Pancreas (tissue), 10 donors: ENCODE results near the gene ANKRD33B. TPM values are rescaled to one million over a fixed set of nuclear protein-coding genes. Genes with fewer than 3 reads are reported as not detected.

Experiments used
- ATAC-seq, 4 donors: fragments of 200-7000 bp; cut with Tn5 transposase; one replicate each; pipeline versions ENCODE4 v1.8.0 to v1.9.1; 2020; ENCODE audit warnings: mild to moderate bottlenecking in 4 of 4, moderate library complexity in 4 of 4
- DNase-seq, 6 donors: peaks; one replicate each; pipeline ENCODE4 v3.0.0-alpha.2; 2020
- FAIRE-seq: peaks from 2 replicates; lab custom pipeline; 2012; peaks lifted over from hg19 to GRCh38; lab: Jason Lieb, UNC
- H3K27ac ChIP-seq, 4 donors: fragments of 200-600 bp; sonication (generic); 1 replicate in 3 of 4; 2 replicates in 1 of 4; pipeline versions ENCODE4 v1.5.0 to v1.8.0; 2020
- H3K27me3 ChIP-seq, 4 donors: fragments of 200-600 bp; one replicate each; pipeline ENCODE4 v1.8.0; 2021
- H3K36me3 ChIP-seq, 3 donors: fragments of 200-600 bp; sonication (generic) in 1 of 3; one replicate each; pipeline versions ENCODE4 v1.5.0 to v1.8.0; 2020 to 2021
- H3K4me1 ChIP-seq, 3 donors: fragments of 200-600 bp; one replicate each; pipeline ENCODE4 v1.8.0; 2021
- H3K4me3 ChIP-seq, 4 donors: fragments of 200-600 bp; sonication (generic) in 2 of 4; one replicate each; pipeline versions ENCODE4 v1.5.0 to v1.8.0; 2020 to 2021
- H3K9me3 ChIP-seq, 4 donors: fragments of 200-600 bp; one replicate each; pipeline ENCODE4 v1.8.0; 2021
- CTCF ChIP-seq, 4 donors: fragments of 200-600 bp; sonication (generic) in 3 of 4; IDR thresholded peaks; one replicate each; pipeline versions ENCODE4 v1.5.0 to v1.8.0; 2021; ENCODE audit warnings: antibody characterized with exemption in 4 of 4
- WGBS, 2 donors: extraction: QIAGEN DNeasy Blood & Tissue Kit; methylation state at CpG; one replicate each; pipeline ENCODE4 v1.1.7; 2013; 5-methylcytosine and 5-hydroxymethylcytosine counted together
- intact Hi-C, 3 donors: fragments of 100-400 bp; cut with DNase I; formaldehyde crosslinking; loops; one replicate each; pipeline versions ENCODE4 v1.11.1 to v1.14.2; 2022
- polyA plus RNA-seq, 2 donors: library from polyadenylated mRNA; stranded (reverse); fragments of 200-250 nt; gene quantifications; one replicate each; pipeline ENCODE4 v1.2.3, GENCODE V29; 2013
- total RNA-seq, 6 donors: library from RNA; stranded (reverse); fragmentation: NEBNext Ultra II Directional in 4 of 6; extraction: Animal tissue kit (Norgen Biotek cat#: 25700) in 4 of 6; gene quantifications; one replicate each; pipeline versions ENCODE4 v1.2.1 to v1.2.4, GENCODE V29; 2021 to 2023
- donor health status: healthy with polysubstance abuse.
- donor health status: DM: no; HTN: no; CAD: no; lungs with moderate emphysema.
- donor health status: DM: no; HTN: no; CAD: no.
- donor health status: control.
- donor health status: control.
- donor health status: Bipolar disorder and iron deficiency.
- donor health status: DM: yes; HTN: yes; CAD: no.
- donor health status: DM: no; HTN: no; CAD: no.
- donor health status: DM: no; HTN: no; CAD: no.
- donor health status: DM: yes; HTN: yes; CAD: no.

Gene ANKRD33B
- total and polyA plus RNA-seq, 8 donors, result 0.57 to 2.7 (median 1.1) TPM

GRCh38 chr5:10674096-10674495 lies 110.2 kb downstream of the ANKRD33B start:
- intact Hi-C loops, result no loop called here
- FAIRE-seq, result no peak
- Histone ChIP-seq H3K27ac (no peak overlapping the region), H3K9me3 (no peaks in the 10 kb centered on the region), H3K27me3 (no peaks in the 10 kb centered on the region), H3K36me3 (peaks cover 0 to 18% (median 3%) of the 10 kb centered on the region in 3 donors), H3K4me1 (peaks cover 0 to 3% (median 0%) of the 10 kb centered on the region in 3 donors), H3K4me3 (no peak overlapping the region)
- no peak for ATAC-seq
- DNase-seq, result no peak
- TF ChIP-seq CTCF (IDR thresholded peaks at IDR 0.05), result no peak
- 80 to 82% methylated on average over 11 of the region's 11 CpGs for WGBS, 2 donors

- H3K27me3 ChIP-seq, result no peaks in the 10 kb centered on the region
- no peak for TF ChIP-seq CTCF (IDR thresholded peaks at IDR 0.05)
- intact Hi-C loops, result no loop called here
- DNase-seq, result no peak
- H3K4me3 ChIP-seq, result no peak overlapping the region
- peak in 1 of 4 donors; percentile 23 for ATAC-seq
- 51 to 60% methylated on average over 6 of the region's 6 CpGs for WGBS, 2 donors
- no peak for FAIRE-seq
- H3K4me1 ChIP-seq, result peaks cover 0 to 3% (median 0%) of the 10 kb centered on the region in 3 donors
- H3K27ac ChIP-seq, result no peak overlapping the region
- H3K9me3 ChIP-seq, result no peaks in the 10 kb centered on the region
- H3K36me3 ChIP-seq, result peaks cover 0 to 23% (median 3%) of the 10 kb centered on the region in 3 donors
These were observed 110.7 kb downstream of the ANKRD33B start for GRCh38 chr5:10674582-10674981.

- H3K4me1 ChIP-seq, result peaks cover 0 to 3% (median 0%) of the 10 kb centered on the region in 3 donors
- H3K27ac ChIP-seq, result no peak overlapping the region
- no peak for TF ChIP-seq CTCF (IDR thresholded peaks at IDR 0.05)
- no peak overlapping the region for H3K4me3 ChIP-seq
- H3K9me3 ChIP-seq, result no peaks in the 10 kb centered on the region
- intact Hi-C loops, result no loop called here
- FAIRE-seq (no peak), DNase-seq (no peak), ATAC-seq (peak in 1 of 4 donors; percentile 17)
- no peaks in the 10 kb centered on the region for H3K27me3 ChIP-seq
- peaks cover 0 to 30% (median 10%) of the 10 kb centered on the region in 3 donors for H3K36me3 ChIP-seq
- WGBS, 2 donors, result 71 to 79% methylated on average over 14 of the region's 14 CpGs
These were observed 111.4 kb downstream of the ANKRD33B start for GRCh38 chr5:10675177-10675700.

GRCh38 chr5:10676224-10676623 lies 112.4 kb downstream of the ANKRD33B start:
- DNase-seq, result no peak
- intact Hi-C loops, result no loop called here
- no peak for FAIRE-seq
- no peak overlapping the region for H3K27ac ChIP-seq
- peak in 1 of 4 donors; percentile 14 for ATAC-seq
- H3K36me3 ChIP-seq, result peaks cover 0 to 39% (median 18%) of the 10 kb centered on the region in 3 donors
- TF ChIP-seq CTCF (IDR thresholded peaks at IDR 0.05), result no peak
- 76 to 85% methylated on average over 4 of the region's 4 CpGs for WGBS, 2 donors
- H3K9me3 ChIP-seq, result no peaks in the 10 kb centered on the region
- H3K4me3 ChIP-seq, result no peak overlapping the region
- no peaks in the 10 kb centered on the region for H3K27me3 ChIP-seq
- peaks cover 0 to 3% (median 0%) of the 10 kb centered on the region in 3 donors for H3K4me1 ChIP-seq

GRCh38 chr5:10676946-10677345 lies 113.1 kb downstream of the ANKRD33B start:
- Histone ChIP-seq H3K27me3 (no peaks in the 10 kb centered on the region), H3K9me3 (no peaks in the 10 kb centered on the region), H3K36me3 (peaks cover 0 to 46% (median 18%) of the 10 kb centered on the region in 3 donors), H3K4me1 (peaks cover 0 to 2% (median 0%) of the 10 kb centered on the region in 3 donors), H3K4me3 (no peak overlapping the region), H3K27ac (no peak overlapping the region)
- ATAC-seq (no peak), DNase-seq (no peak), FAIRE-seq (no peak)
- no peak for TF ChIP-seq CTCF (IDR thresholded peaks at IDR 0.05)
- WGBS, 2 donors, result 93 to 99% methylated on average over 1 of the region's 1 CpG
- intact Hi-C loops, result no loop called here
